Measurements from ENCODE around the gene TRIP12. TPM values are rescaled to one million over a fixed set of nuclear protein-coding genes. Genes with fewer than 3 reads are reported as not detected.

The TRIP12 gene
- total and polyA plus RNA-seq, 2 of the 8 experiments (the other 6 are each of a cell fraction or from before 2014, with no cell fraction given): 23.1 to 174 TPM

DNA sequence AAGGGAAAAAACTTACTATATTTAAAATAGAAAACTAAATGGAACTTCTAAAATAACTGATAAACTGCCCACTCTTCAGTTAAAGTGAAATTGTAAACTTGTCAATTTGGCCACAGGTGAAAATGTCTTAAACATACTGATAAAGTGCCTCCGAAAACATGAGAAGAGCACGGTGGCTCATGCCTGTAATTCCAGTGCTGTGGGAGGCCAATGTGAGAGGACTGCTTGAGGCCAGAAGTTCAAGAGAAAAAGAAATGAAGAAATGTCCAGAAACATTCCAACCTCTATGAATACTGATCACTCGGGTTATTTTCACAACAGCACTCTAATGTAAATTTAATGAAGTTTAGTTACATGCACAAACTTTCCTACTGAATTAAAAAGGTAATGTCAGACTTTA, 144.1 kb downstream of the TRIP12 start (continued):
- TF ChIP-seq SUZ12 (IDR thresholded peaks at IDR 0.05; ENCODE audit: low read length): no peak
